Loucy (cell line): ENCODE results near the gene PNLIPRP1.

ENCODE experiments used
- CTCF ChIP-seq: fragments of 200-600 bp; sonication (generic); conservative IDR thresholded peaks from 2 replicates; pipeline ENCODE4 v1.5.1; 2014; ENCODE audit warnings: mild to moderate bottlenecking, antibody characterized with exemption, low read length
- EZH2phosphoT487 ChIP-seq: fragments of 200-600 bp; IDR thresholded peaks from 2 replicates; pipeline ENCODE4 v1.6.1; 2018; ENCODE audit warnings: antibody characterized with exemption, mild to moderate bottlenecking, moderate library complexity, borderline replicate concordance

GRCh38 chr10:116611153-116611545 lies 20.4 kb downstream of the PNLIPRP1 start:
- TF ChIP-seq CTCF, result no peak
- no peak for TF ChIP-seq EZH2phosphoT487
